ENCODE measurements around the gene UBE3B. TPM values are rescaled to one million over a fixed set of nuclear protein-coding genes. Genes with fewer than 3 reads are reported as not detected.
"Not testable (repeated sequence)": the region's sequence is repeated elsewhere in the genome, so short reads cannot be mapped to it uniquely, and the experiment has no call there.

UBE3B gene
- total RNA-seq, 2 experiments from 2014 or later = 32.7 to 33.7 TPM

DNA sequence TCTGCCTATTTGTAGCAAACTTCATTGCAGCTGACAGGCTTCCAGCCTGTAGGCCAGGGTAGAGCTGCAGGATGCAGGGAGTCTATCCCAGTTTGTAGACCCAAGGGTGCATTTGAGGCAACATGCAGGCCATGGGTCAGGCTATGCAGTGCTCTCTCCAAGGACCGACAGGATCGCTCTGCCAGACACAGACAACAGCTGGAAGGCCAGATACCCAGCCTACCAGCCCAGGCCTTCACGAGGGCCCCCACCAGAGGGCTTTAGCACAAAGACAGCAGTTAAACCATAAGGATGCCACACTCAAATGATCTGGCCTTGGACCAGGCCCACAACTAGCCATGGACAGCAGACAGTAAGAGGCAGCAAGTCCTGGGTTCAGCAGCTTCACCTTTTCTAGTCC lies 10.6 kb upstream of the UBE3B start:
- ChIA-PET POLR2A (no interaction called here), CTCF (interaction anchor here (1.1 to 1.5 kb wide), 2 partner anchors 10 to 45 kb away, joined by 3 read pairs; partner anchors contain the start of genes KCTD10 and UBE3B)

DNA sequence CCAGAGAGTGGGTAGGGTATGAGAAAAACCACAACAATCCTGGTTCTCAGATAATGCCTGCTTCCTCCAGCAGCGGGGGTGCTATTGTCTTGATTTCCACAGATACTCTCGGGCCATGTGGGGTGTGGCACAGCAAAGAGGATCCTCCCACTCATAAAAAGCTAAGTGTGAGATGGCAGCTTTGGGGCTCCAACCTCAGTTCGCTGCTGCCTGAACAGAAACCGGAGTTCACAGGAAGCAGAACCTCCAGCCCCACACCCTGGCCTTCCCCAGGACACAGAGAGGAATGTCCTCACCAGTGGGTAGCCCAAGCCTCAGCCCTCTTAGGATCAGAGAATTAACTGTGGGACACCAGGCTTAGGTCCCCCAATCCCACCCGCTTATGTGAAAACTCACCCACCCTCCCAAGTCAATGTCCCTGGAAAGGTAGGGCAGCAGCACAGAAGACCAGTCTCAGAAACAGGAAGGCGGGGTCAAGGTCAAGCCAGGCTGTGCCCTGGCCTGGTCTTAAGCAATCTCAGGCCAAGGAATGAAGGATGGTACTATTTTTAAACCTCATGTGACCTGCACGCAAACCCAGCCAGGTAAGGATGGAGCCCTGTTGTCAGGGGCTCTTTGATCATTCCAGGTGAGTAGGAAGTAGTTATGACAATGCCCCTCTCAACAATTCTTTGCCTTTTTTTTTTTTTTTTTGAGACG lies 9.3 kb upstream of the UBE3B start:
- POLR2A ChIA-PET = no interaction called here
- CTCF ChIA-PET = interaction anchor here (0.7 to 1.5 kb wide), 3 partner anchors 9 to 46 kb away, joined by 3 to 4 read pairs (median 3); partner anchors contain the start of genes KCTD10 and UBE3B

GRCh38 chr12:109469517-109469916 lies 7.9 kb upstream of the UBE3B start:
- CTCF ChIA-PET = interaction anchor here (1.4 kb wide), 1 partner anchor 41 kb away, joined by 4 read pairs; no protein-coding TSS in a partner anchor

GRCh38 chr12:109473006-109473405 lies 4.4 kb upstream of the UBE3B start:
- ChIA-PET POLR2A (no interaction called here), CTCF (no interaction called here)

More at GRCh38 chr12:109469517-109469916, 7.9 kb upstream of the UBE3B start:
- POLR2A ChIA-PET = no interaction called here

- CTCF ChIA-PET, POLR2A ChIA-PET: not testable (repeated sequence)
These were observed 3.7 kb upstream of the UBE3B start for GRCh38 chr12:109473526-109474270.

DNA sequence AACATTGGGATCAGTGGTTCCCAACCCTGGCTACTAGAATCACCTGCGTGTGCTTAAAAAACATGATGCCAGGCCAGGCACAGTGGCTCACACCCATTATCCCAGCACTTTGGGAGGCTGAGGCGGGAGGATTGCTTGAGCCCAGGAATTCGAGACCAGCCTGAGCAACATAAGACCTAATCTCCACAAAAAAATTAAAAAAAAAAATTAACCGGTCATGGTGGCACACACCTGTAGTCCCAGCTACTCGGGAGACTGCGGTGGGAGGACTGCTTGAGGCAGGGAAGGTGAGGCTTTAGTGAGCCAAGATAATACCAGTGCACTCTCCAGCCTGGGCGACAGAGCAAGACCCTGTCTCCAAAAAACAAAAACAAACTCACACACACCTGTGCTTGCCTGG lies 2.3 kb upstream of the UBE3B start:
- POLR2A ChIA-PET = no interaction called here
- CTCF ChIA-PET = no interaction called here

DNA sequence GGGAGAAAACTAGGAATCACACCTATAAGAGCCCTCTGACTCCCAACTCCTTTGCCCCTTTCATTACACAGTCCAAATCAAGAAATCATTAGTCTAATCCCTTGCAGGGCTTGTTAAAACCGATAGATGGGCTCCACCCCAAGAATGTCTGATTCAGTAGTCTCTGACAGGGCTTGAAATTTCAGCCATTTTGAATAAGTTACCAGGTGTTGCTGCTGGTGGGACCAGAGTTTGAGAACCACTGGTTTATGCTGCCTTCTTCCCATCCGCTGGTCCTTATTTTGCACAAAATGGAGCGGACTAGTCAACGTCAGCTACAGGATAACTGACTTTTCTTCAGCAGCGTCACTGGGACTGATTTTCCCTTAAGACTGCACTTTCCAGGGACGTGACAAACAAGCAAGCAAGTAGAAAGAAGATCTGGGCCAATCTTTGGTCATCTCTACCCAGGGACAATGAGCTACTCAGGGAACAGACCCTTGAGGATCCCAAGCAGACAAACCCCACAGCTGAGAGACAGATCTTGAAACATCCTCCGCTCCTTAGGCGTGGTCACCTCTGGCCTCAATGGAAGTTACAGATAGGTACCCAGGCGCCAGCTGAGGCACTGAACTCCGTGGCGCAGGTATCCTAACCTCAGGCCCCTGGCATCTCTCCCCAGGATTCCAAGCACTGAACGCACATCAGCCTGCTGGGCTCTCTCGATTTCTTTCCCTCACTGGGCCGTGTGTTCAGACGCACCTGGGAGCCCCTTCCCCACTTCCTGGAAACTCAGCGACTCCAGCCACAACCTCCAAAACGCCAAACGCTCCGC lies 1.2 kb upstream of the UBE3B start:
- ChIA-PET CTCF (interaction anchor here (1.5 kb wide), 1 partner anchor 9 kb away, joined by 3 read pairs; no protein-coding TSS in a partner anchor), POLR2A (no interaction called here)

DNA sequence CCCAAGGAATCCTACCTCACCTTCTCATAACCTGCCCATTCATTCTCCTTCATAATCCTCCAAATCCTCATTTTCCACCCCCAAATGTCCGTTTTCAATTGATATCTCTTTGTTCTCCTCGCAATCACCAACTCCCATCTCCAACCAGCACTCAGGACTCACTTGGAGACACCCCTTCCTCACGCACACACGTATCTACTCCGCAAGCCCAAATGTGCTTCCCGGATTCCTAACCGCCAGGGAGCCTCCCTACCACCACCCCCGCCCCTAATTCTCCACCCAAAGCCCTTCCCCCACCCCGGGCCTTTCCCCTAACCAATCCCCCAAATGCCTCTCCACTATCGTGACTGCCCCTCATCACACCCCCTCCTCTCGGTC lies 638 bp upstream of the UBE3B start:
- ChIA-PET POLR2A (interaction anchor here (0.5 kb wide), 1 partner anchor 782 kb away, joined by 3 read pairs; no protein-coding TSS in a partner anchor), CTCF (interaction anchor here (0.6 to 1.5 kb wide), 3 partner anchors 8 to 49 kb away, joined by 3 to 4 read pairs (median 3); no protein-coding TSS in a partner anchor)

GRCh38 chr12:109477963-109478315 lies 505 bp downstream of the UBE3B start:
- ChIA-PET CTCF (interaction anchor here (1.2 to 1.5 kb wide), 2 partner anchors 11 to 50 kb away, joined by 3 read pairs; no protein-coding TSS in a partner anchor), POLR2A (no interaction called here)

DNA sequence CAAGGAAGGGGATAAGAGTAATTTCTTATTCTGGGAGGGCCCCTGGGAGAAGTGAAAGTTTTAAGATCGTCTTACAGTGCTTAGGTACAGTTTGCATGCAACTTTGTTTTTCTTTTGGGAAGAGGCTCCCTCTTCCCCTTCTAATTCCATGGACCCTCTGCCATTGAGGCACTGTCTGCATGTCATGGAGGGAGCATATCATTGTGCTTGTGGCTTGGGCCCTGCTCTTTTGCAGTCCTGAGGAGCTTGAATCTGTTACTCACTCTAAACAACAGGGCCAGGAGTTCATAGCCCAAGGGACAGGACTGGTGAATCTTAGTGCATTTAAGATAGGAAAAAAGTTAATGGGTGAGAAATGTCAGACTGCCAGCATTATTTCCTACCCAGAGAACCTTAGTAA lies 2.3 kb downstream of the UBE3B start:
- CTCF ChIA-PET = no interaction called here
- POLR2A ChIA-PET = no interaction called here

DNA sequence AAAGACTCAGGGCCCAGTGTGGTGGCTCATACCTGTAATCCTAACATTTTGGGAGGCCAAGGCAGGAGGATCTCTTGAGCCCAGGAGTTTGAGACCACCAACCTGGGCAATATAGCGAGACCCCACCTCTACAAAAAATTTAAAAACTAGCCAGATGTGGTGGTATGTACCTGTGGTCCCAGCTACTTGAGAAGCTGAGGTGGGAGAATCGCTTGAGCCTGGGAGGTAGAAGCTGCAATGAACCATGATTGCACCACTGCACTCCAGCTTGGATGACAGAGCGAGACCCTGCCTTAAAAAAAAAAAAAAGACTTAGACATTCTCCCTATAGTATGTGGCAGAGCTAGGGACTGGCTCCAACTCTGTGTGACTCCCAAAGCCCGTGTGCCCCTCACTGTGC lies 2.9 kb downstream of the UBE3B start:
- ChIA-PET POLR2A (no interaction called here), CTCF (interaction anchor here (0.7 kb wide), 1 partner anchor 37 kb away, joined by 4 read pairs; no protein-coding TSS in a partner anchor)

DNA sequence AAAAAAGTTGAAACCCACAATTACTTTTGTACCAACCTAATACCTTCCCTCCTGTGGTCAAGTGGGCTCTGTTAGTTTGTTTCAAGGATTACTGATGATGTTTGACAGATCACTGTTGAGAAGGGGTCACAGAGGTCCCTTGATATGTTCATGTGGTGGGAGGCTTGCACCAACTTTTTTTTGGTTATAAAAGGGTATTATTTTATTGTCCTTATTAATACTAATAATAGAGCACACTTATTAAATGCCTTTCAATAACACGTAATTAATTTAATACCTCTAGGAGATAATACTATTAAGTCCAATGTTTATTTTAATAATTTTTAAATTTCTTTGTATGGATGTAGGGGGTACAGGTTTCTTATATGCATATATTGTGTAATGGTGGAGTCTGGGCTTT lies 4.4 kb downstream of the UBE3B start:
- ChIA-PET POLR2A (no interaction called here), CTCF (no interaction called here)

- ChIA-PET CTCF (no interaction called here), POLR2A (no interaction called here)
These were observed 5.1 kb downstream of the UBE3B start for GRCh38 chr12:109482491-109482890.

- CTCF ChIA-PET = no interaction called here
- POLR2A ChIA-PET = no interaction called here
These were observed 5.5 kb downstream of the UBE3B start for GRCh38 chr12:109482894-109483293.

- ChIA-PET CTCF (no interaction called here), POLR2A (no interaction called here)
These were observed 5.9 kb downstream of the UBE3B start for GRCh38 chr12:109483346-109483745.

DNA sequence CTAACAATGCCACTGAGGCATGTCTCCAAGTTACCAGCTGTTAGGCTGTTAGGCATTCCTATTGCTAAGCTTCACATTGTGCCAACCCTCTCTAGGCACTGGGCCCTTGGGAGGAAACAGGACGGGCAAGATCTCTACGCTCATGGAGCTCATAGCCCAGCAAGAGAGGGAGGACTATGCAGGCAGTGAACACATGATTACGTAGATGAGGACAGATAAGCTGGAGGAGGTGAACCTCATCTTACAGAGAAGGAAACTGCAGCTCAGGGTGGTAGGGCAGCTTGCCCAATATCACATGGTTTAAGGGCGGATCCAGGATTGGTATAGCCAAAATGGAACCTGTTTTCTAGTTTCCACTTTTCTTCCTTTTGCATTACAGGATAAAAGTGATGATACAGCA lies 7.8 kb downstream of the UBE3B start:
- ChIA-PET CTCF (interaction anchor here (1.1 kb wide), 1 partner anchor 9 kb away, joined by 3 read pairs; no protein-coding TSS in a partner anchor), POLR2A (no interaction called here)

DNA sequence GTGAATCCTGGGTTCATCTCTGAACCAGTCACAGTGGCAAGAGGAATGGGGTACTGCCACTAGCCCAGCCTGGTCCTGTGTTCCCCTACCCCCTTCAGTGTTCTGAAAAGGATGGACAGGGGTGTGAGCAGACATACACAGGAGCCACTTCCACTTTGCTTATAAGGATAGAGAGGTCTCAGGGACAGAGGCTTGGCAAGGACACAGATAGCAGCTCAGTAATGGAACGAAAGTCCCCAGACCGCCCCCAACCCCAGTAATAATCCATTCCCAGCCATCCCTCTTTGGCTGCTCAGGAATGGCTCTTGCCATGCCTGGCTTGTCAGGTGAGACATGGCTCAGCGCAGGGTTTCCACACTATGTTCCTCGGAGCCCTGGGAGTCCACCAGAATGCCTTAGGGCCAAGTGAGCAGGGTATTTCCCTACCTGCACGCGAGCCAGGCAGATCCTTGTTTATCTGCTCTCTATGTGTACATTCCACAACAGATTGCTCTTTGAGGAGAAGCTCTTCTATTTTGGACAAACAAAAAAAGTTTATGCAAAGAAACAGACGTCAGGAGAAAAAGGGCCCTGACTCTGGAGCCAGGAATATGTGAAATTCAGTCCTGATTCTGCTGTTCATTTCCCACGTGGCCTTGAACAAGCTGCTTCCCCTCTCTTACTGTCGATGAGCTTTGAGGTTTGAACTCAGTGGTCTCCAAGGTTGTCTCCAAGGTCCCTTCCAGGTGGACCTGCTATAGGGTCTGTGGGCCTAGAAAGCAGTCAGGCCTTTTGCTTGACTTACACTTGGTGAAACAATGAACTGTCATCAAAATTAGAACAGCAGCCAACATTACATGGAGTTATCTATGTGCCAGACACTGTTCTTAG lies 10.0 kb downstream of the UBE3B start:
- POLR2A ChIA-PET = no interaction called here
- CTCF ChIA-PET = no interaction called here

GRCh38 chr12:109488051-109488665 lies 10.7 kb downstream of the UBE3B start:
- ChIA-PET POLR2A (no interaction called here), CTCF (no interaction called here)
